Endothelial cell of umbilical vein (primary cell): ENCODE data around the gene SCML2. TPM values are rescaled to one million over a fixed set of nuclear protein-coding genes. Genes with fewer than 3 reads are reported as not detected.

Source experiments
- BruUV-seq: library from RNA; stranded (reverse); fragments of 400-500 nt; replicated peaks from 2 replicates; lab custom pipeline; 2021; lab: Mats Ljungman, UMichigan
- CTCF ChIA-PET: fragments of 300-600, 350-600 bp; sonication (Branson Sonifier 250); formaldehyde crosslinking; loops from one replicate; lab custom pipeline; 2021; ENCODE audit warnings: antibody characterized with exemption, inconsistent platforms; lab: Charles Lee
- POLR2A ChIA-PET: fragments of 300-600, 350-600 bp; sonication (Branson Sonifier 250); formaldehyde crosslinking; loops from one replicate; lab custom pipeline; 2021; ENCODE audit warnings: antibody characterized with exemption, inconsistent platforms; lab: Charles Lee
- DNase-seq: peaks from one replicate; pipeline ENCODE4 v3.0.0-alpha.2; 2011; ENCODE audit warnings: low read depth, low spot score
- FAIRE-seq: peaks from 2 replicates; lab custom pipeline; 2011; peaks lifted over from hg19 to GRCh38; lab: Jason Lieb, UNC
- H2AFZ ChIP-seq: 2 replicates; pipeline ENCODE4 v1.6.0; 2012; ENCODE audit warnings: low read depth, low read length, control low read depth, inconsistent platforms
- H3K27ac ChIP-seq: 2 replicates; pipeline ENCODE4 v1.5.1; 2011; ENCODE audit warnings: low read depth, mild to moderate bottlenecking, control low read depth, low read length, moderate library complexity; ENCODE audit not compliant: insufficient read depth
- H3K27me3 ChIP-seq, 2 experiments: 2 replicates each; pipeline versions ENCODE4 v1.6.0 to v1.6.1; 2011; ENCODE audit warnings: low read length in 2 of 2, mixed read lengths in 1 of 2; ENCODE audit not compliant: control insufficient read depth in 2 of 2, insufficient read depth in 2 of 2
- H3K36me3 ChIP-seq, 2 experiments: 2 replicates in 1 of 2; 3 replicates in 1 of 2; pipeline ENCODE4 v1.5.1; 2011; ENCODE audit warnings: low read length in 2 of 2, mild to moderate bottlenecking in 1 of 2, moderate library complexity in 1 of 2; ENCODE audit not compliant: control insufficient read depth in 2 of 2, insufficient read depth in 2 of 2; ENCODE audit errors: extremely low read depth in 1 of 2
- H3K4me1 ChIP-seq: 3 replicates; pipeline ENCODE4 v1.5.1; 2011; ENCODE audit warnings: mild to moderate bottlenecking, low read length; ENCODE audit not compliant: control insufficient read depth, insufficient read depth; ENCODE audit errors: extremely low read depth
- H3K4me2 ChIP-seq: 2 replicates; pipeline ENCODE4 v1.6.1; 2011; ENCODE audit warnings: low read length, control low read depth, mixed read lengths; ENCODE audit not compliant: insufficient read depth
- H3K4me3 ChIP-seq, 3 experiments: fragments of 200-600 bp in 1 of 3; sonication (generic), shearing (Covaris generic) in 1 of 3; replicated peaks in 1 of 3; 2 replicates each; pipeline ENCODE4 v1.5.1; 2011 to 2016; ENCODE audit warnings: control low read depth in 3 of 3, low read length in 3 of 3, mild to moderate bottlenecking in 2 of 3, inconsistent platforms in 1 of 3, low read depth in 1 of 3, moderate library complexity in 1 of 3; ENCODE audit not compliant: insufficient read depth in 1 of 3
- H3K79me2 ChIP-seq: 2 replicates; pipeline ENCODE4 v1.6.0; 2012; ENCODE audit warnings: low read length, inconsistent platforms; ENCODE audit not compliant: control insufficient read depth, insufficient read depth
- H3K9ac ChIP-seq: replicated peaks from 2 replicates; pipeline ENCODE3; 2011; ENCODE audit warnings: low read length, control low read depth; ENCODE audit not compliant: insufficient read depth; ENCODE audit errors: extremely low read depth
- H3K9me1 ChIP-seq: replicated peaks from 3 replicates; pipeline ENCODE4 v1.6.0; 2011; ENCODE audit warnings: mild to moderate bottlenecking, low read length; ENCODE audit not compliant: control insufficient read depth, insufficient read depth; ENCODE audit errors: extremely low read depth
- H3K9me3 ChIP-seq: replicated peaks from 2 replicates; pipeline ENCODE4 v1.5.1; 2012; ENCODE audit warnings: low read length, inconsistent platforms; ENCODE audit not compliant: control insufficient read depth, insufficient read depth
- H4K20me1 ChIP-seq: replicated peaks from 2 replicates; pipeline ENCODE3; 2011; ENCODE audit warnings: mild to moderate bottlenecking, low read length; ENCODE audit not compliant: control insufficient read depth, insufficient read depth; ENCODE audit errors: extremely low read depth
- EZH2 ChIP-seq: IDR thresholded peaks from 2 replicates; pipeline ENCODE4 v1.6.1; 2012; ENCODE audit warnings: borderline replicate concordance, low read depth, mild to moderate bottlenecking, moderate library complexity, low read length, inconsistent platforms; ENCODE audit not compliant: severe bottlenecking
- FOS ChIP-seq: IDR thresholded peaks from 2 replicates; pipeline ENCODE4 v1.6.1; 2011; ENCODE audit warnings: mild to moderate bottlenecking, low read length, moderate library complexity, borderline replicate concordance; ENCODE audit not compliant: insufficient read depth
- GATA2 ChIP-seq: IDR thresholded peaks from 2 replicates; pipeline ENCODE4 v1.7.0; 2011; ENCODE audit warnings: low read depth, mild to moderate bottlenecking, moderate library complexity, mixed read lengths, low read length; ENCODE audit not compliant: insufficient read length, insufficient read depth
- JUN ChIP-seq: IDR thresholded peaks from 2 replicates; pipeline ENCODE4 v1.6.1; 2011; ENCODE audit warnings: borderline replicate concordance, low read depth; ENCODE audit not compliant: insufficient read length, insufficient read depth
- MYC ChIP-seq: IDR thresholded peaks from one replicate; pipeline ENCODE4 v1.6.1; 2011; ENCODE audit warnings: mild to moderate bottlenecking, low read depth, low read length
- POLR2A ChIP-seq: IDR thresholded peaks from 2 replicates; pipeline ENCODE4 v1.6.1; 2012; ENCODE audit warnings: low read depth, mild to moderate bottlenecking, control low read depth, low read length
- POLR2AphosphoS5 ChIP-seq: IDR thresholded peaks from 2 replicates; pipeline ENCODE4 v1.6.1; 2012; ENCODE audit warnings: low read depth, mild to moderate bottlenecking, control low read depth, low read length, moderate library complexity; ENCODE audit not compliant: insufficient read depth
- dilution Hi-C: fragments of 300-500 bp; cut with MboI; formaldehyde crosslinking; loops from one replicate; pipeline ENCODE4 v1.15.0; 2019; ENCODE audit warnings: low sequenced_read_pairs; ENCODE audit not compliant: extremely low pct_ligation_motif_present
- intact Hi-C: fragments of 100-400 bp; cut with micrococcal nuclease; formaldehyde crosslinking; loops from one replicate; pipeline ENCODE4 v1.10.0; 2022
- polyA plus RNA-seq, 4 experiments: library from polyadenylated mRNA; depleted of rRNA in 3 of 4; stranded (reverse) in 3 of 4; unstranded in 1 of 4; fragments of >200 nt; gene quantifications; 2 replicates each; pipeline versions ENCODE4 v1.2.1 to v1.2.3, GENCODE V29; 2011 to 2012; ENCODE audit warnings: missing spikeins in 1 of 4
- total RNA-seq: library from RNA; stranded (reverse); gene quantifications from 2 replicates; pipeline ENCODE4 v1.2.3, GENCODE V29; 2021
- TF ChIP-seq, protein P1 (sequence below): IDR thresholded peaks from 2 replicates; pipeline ENCODE4 v1.6.1; 2011; ENCODE audit not compliant: insufficient read depth, insufficient read length
- TF ChIP-seq, protein P2 (sequence below), 2 donors: IDR thresholded peaks; 1 replicate in 1 of 2; 2 replicates in 1 of 2; pipeline ENCODE4 v1.5.1; 2011; ENCODE audit warnings: low read length in 2 of 2, mild to moderate bottlenecking in 2 of 2, moderate library complexity in 2 of 2, control low read depth in 1 of 2, inconsistent platforms in 1 of 2, low read depth in 1 of 2; ENCODE audit not compliant: insufficient read depth in 1 of 2; ENCODE audit errors: extremely low read depth in 1 of 2

The SCML2 gene
- total and polyA plus RNA-seq, 2 donors (not counting 3 experiments of a cell fraction or from before 2014, with no cell fraction given): 1.4 to 2.7 TPM

DNA sequence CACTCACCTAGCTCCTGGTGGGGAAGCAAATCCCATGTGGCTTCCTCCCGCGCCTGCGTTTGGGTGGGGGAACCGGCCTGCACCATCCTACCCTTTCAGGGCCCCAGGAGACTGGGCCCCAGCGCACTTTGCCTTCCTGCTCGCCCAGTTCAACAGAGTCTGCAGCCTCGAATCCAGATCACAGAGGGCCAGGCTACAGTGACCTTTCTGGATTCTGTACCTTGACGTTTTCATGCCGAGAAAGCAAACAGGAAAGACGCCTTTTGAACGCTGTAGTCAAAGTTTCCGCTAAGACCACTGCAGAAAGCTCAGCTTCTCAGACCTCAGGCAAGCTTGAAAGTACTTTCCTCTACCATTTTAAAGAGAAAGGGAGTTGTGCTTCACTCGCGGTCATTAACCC lies 126.4 kb downstream of the SCML2 start:
- no peaks in the 10 kb centered on the region for H3K79me2 ChIP-seq
- FAIRE-seq: no peak
- H2AFZ ChIP-seq: no peak overlapping the region
- no peaks in the 10 kb centered on the region for H3K27me3 ChIP-seq
- intact Hi-C loops: no loop called here
- no peaks in the 10 kb centered on the region for H4K20me1 ChIP-seq
- POLR2A ChIA-PET: no interaction called here
- no peaks in the 10 kb centered on the region for H3K9me1 ChIP-seq
- H3K27ac ChIP-seq: no peak overlapping the region
- dilution Hi-C loops: no loop called here
- no peak overlapping the region for H3K9ac ChIP-seq
- CTCF ChIA-PET: interaction anchor here (1.1 kb wide), 1 partner anchor 13 kb away, joined by 3 read pairs; no protein-coding TSS in a partner anchor
- no peaks in the 10 kb centered on the region for H3K36me3 ChIP-seq
- H3K4me2 ChIP-seq: no peak overlapping the region
- no peaks in the 10 kb centered on the region for H3K9me3 ChIP-seq
- DNase-seq: no peak
- no TSS peak for BruUV-seq
- no peak overlapping the region for H3K4me3 ChIP-seq
- TF ChIP-seq FOS (no peak), EZH2 (no peak), JUN (no peak), POLR2A (no peak), MYC (no peak), POLR2AphosphoS5 (no peak), GATA2 (no peak)
- TF ChIP-seq, protein P1, sequence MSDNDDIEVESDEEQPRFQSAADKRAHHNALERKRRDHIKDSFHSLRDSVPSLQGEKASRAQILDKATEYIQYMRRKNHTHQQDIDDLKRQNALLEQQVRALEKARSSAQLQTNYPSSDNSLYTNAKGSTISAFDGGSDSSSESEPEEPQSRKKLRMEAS: no peak
- TF ChIP-seq, protein P2, sequence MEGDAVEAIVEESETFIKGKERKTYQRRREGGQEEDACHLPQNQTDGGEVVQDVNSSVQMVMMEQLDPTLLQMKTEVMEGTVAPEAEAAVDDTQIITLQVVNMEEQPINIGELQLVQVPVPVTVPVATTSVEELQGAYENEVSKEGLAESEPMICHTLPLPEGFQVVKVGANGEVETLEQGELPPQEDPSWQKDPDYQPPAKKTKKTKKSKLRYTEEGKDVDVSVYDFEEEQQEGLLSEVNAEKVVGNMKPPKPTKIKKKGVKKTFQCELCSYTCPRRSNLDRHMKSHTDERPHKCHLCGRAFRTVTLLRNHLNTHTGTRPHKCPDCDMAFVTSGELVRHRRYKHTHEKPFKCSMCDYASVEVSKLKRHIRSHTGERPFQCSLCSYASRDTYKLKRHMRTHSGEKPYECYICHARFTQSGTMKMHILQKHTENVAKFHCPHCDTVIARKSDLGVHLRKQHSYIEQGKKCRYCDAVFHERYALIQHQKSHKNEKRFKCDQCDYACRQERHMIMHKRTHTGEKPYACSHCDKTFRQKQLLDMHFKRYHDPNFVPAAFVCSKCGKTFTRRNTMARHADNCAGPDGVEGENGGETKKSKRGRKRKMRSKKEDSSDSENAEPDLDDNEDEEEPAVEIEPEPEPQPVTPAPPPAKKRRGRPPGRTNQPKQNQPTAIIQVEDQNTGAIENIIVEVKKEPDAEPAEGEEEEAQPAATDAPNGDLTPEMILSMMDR (IDR thresholded peaks at IDR 0.05; ENCODE audit: extremely low read depth in 1 of 2, insufficient read depth in 1 of 2, low read depth in 1 of 2, low read length in 2 of 2): no peak
- no peaks in the 10 kb centered on the region for H3K4me1 ChIP-seq
